ENCODE results near the gene RETREG3. TPM values are rescaled to one million over a fixed set of nuclear protein-coding genes. Genes with fewer than 3 reads are reported as not detected.

The RETREG3 gene
- total and polyA plus RNA-seq, 2 of the 13 experiments (the other 11 are each of a cell fraction or from before 2014, with no cell fraction given) = 47.0 to 55.8 TPM

GRCh38 chr17:42618442-42619150 lies 9.4 kb upstream of the RETREG3 start (continued):
- TF ChIP-seq ZNF318 (CRISPR knock-in tag; IDR thresholded peaks at IDR 0.05) (no peak), ZNF264 (CRISPR knock-in tag; IDR thresholded peaks at IDR 0.05) (no peak), NR3C1 (CRISPR knock-in tag; IDR thresholded peaks at IDR 0.05) (no peak), MXD3 (CRISPR knock-in tag; IDR thresholded peaks at IDR 0.05) (0 out of 2 replicates have a peak, but pooled peaks have one; percentile 22), HOXA9 (CRISPR knock-in tag; IDR thresholded peaks at IDR 0.05; ENCODE audit: borderline replicate concordance) (no peak), ZNF383 (CRISPR knock-in tag; IDR thresholded peaks at IDR 0.05; ENCODE audit: borderline replicate concordance) (no peak), TEAD3 (CRISPR knock-in tag; optimal IDR thresholded peaks at IDR 0.05; ENCODE audit: borderline replicate concordance) (peak; percentile 61)

Measured in HepG2 (cell line).